Fibroblast of lung (primary cell): ENCODE data around the gene UGT1A3. TPM values are rescaled to one million over a fixed set of nuclear protein-coding genes. Genes with fewer than 3 reads are reported as not detected.

Experiments used
- DNase-seq, 2 donors: peaks; one replicate each; pipeline versions ENCODE4 v3.0.0 to v3.0.0-alpha.2; 2010; ENCODE audit warnings: low read depth in 2 of 2
- H2AFZ ChIP-seq: 2 replicates; pipeline ENCODE4 v1.5.1; 2012; ENCODE audit warnings: low read length, control low read depth, inconsistent platforms
- H3K27ac ChIP-seq: 2 replicates; pipeline ENCODE4 v1.5.1; 2011; ENCODE audit warnings: low read length, control low read depth; ENCODE audit not compliant: insufficient read depth
- H3K27me3 ChIP-seq: 2 replicates; pipeline ENCODE4 v1.5.1; 2011; ENCODE audit warnings: mild to moderate bottlenecking, low read length; ENCODE audit not compliant: control insufficient read depth, insufficient read depth
- H3K36me3 ChIP-seq: 2 replicates; pipeline ENCODE4 v1.5.1; 2011; ENCODE audit warnings: low read length; ENCODE audit not compliant: control insufficient read depth, insufficient read depth
- H3K4me1 ChIP-seq: 2 replicates; pipeline ENCODE4 v1.5.1; 2011; ENCODE audit warnings: low read length; ENCODE audit not compliant: control insufficient read depth, insufficient read depth; ENCODE audit errors: extremely low read depth
- H3K4me2 ChIP-seq: 2 replicates; pipeline ENCODE4 v1.5.1; 2011; ENCODE audit warnings: low read length, control low read depth; ENCODE audit not compliant: insufficient read depth; ENCODE audit errors: extremely low read depth
- H3K4me3 ChIP-seq, 4 experiments: fragments of 200-600 bp in 1 of 4; sonication (generic) in 1 of 4; replicated peaks in 1 of 4; 2 replicates each; pipeline ENCODE4 v1.5.1; 2011 to 2016; ENCODE audit warnings: low read length in 4 of 4, low read depth in 3 of 4, mild to moderate bottlenecking in 3 of 4, control low read depth in 2 of 4, inconsistent platforms in 1 of 4, mixed read lengths in 1 of 4; ENCODE audit not compliant: insufficient read depth in 1 of 4; ENCODE audit errors: control extremely low read depth in 1 of 4
- H3K79me2 ChIP-seq: 2 replicates; pipeline ENCODE4 v1.5.1; 2012; ENCODE audit warnings: mild to moderate bottlenecking, low read length, inconsistent platforms; ENCODE audit not compliant: control insufficient read depth, insufficient read depth
- H3K9ac ChIP-seq: 2 replicates; pipeline ENCODE4 v1.5.1; 2011; ENCODE audit warnings: mild to moderate bottlenecking, low read length, control low read depth; ENCODE audit not compliant: insufficient read depth
- H3K9me3 ChIP-seq: 2 replicates; pipeline ENCODE4 v1.5.1; 2012; ENCODE audit warnings: low read depth, low read length; ENCODE audit not compliant: control insufficient read depth, insufficient read depth
- H4K20me1 ChIP-seq: 2 replicates; pipeline ENCODE4 v1.5.1; 2011; ENCODE audit warnings: low read length; ENCODE audit not compliant: control insufficient read depth, insufficient read depth; ENCODE audit errors: extremely low read depth
- EZH2 ChIP-seq: IDR thresholded peaks from 2 replicates; pipeline ENCODE4 v1.5.1; 2012; ENCODE audit warnings: low read length, control low read depth, mild to moderate bottlenecking; ENCODE audit errors: missing control alignments
- polyA plus RNA-seq, 2 donors: library from polyadenylated mRNA; depleted of rRNA in 1 of 2; stranded (reverse) in 1 of 2; unstranded in 1 of 2; fragments of >200 nt; gene quantifications; 2 replicates each; pipeline ENCODE4 v1.2.1, GENCODE V29; 2011 to 2012; ENCODE audit warnings: missing spikeins in 1 of 2
- total RNA-seq: library from RNA; depleted of rRNA; stranded (reverse); fragments of >200 nt; gene quantifications from 2 replicates; pipeline ENCODE4 v1.2.1, GENCODE V29; 2014
- TF ChIP-seq, protein P1 (sequence below), 2 donors: IDR thresholded peaks in 1 of 2; conservative IDR thresholded peaks in 1 of 2; 1 replicate in 1 of 2; 2 replicates in 1 of 2; pipeline ENCODE4 v1.5.1; 2011 to 2012; ENCODE audit warnings: low read length in 2 of 2, control low read depth in 1 of 2, inconsistent platforms in 1 of 2, low read depth in 1 of 2, mild to moderate bottlenecking in 1 of 2

The UGT1A3 gene
- total and polyA plus RNA-seq, 2 donors (not counting 1 experiment from before 2014, with no cell fraction given), result not detected

- no peak overlapping the region for H3K27ac ChIP-seq
- no peaks in the 10 kb centered on the region for H3K36me3 ChIP-seq
- H4K20me1 ChIP-seq, result no peaks in the 10 kb centered on the region
- H3K4me3 ChIP-seq, result no peak overlapping the region
- no peaks in the 10 kb centered on the region for H3K27me3 ChIP-seq
- no peak for TF ChIP-seq EZH2
- TF ChIP-seq, protein P1, sequence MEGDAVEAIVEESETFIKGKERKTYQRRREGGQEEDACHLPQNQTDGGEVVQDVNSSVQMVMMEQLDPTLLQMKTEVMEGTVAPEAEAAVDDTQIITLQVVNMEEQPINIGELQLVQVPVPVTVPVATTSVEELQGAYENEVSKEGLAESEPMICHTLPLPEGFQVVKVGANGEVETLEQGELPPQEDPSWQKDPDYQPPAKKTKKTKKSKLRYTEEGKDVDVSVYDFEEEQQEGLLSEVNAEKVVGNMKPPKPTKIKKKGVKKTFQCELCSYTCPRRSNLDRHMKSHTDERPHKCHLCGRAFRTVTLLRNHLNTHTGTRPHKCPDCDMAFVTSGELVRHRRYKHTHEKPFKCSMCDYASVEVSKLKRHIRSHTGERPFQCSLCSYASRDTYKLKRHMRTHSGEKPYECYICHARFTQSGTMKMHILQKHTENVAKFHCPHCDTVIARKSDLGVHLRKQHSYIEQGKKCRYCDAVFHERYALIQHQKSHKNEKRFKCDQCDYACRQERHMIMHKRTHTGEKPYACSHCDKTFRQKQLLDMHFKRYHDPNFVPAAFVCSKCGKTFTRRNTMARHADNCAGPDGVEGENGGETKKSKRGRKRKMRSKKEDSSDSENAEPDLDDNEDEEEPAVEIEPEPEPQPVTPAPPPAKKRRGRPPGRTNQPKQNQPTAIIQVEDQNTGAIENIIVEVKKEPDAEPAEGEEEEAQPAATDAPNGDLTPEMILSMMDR (conservative IDR thresholded peaks at IDR 0.05 in 1 of 2, IDR thresholded peaks at IDR 0.05 in 1 of 2; ENCODE audit: low read depth in 1 of 2, low read length in 2 of 2), result no peak
- H2AFZ ChIP-seq, result no peak overlapping the region
- DNase-seq, result no peak
- H3K4me2 ChIP-seq, result no peak overlapping the region
- H3K4me1 ChIP-seq, result peaks cover 3% of the 10 kb centered on the region
- H3K9ac ChIP-seq, result no peak overlapping the region
- H3K9me3 ChIP-seq, result no peaks in the 10 kb centered on the region
- no peaks in the 10 kb centered on the region for H3K79me2 ChIP-seq
Measured at GRCh38 chr2:233768076-233768475, 39.2 kb downstream of the UGT1A3 start.

DNA sequence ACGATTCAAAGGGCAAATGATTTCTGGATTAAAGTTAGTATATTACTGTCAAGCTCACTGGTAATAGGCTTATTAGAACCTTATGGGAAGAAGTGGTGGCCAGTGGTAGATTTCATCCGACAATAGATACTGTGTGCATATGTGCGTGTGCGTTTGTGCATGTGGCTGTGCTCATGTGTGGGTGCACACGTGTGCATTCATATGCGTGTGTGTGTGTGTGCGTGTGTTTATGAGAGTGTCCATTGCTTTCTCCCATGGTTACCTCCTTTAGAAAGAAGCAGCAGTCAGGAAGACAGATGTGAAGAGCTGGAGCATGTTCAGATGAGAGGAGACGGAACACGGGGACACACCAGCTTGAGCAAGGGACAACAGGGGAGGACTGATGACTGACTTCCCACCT, 40.4 kb downstream of the UGT1A3 start:
- no peaks in the 10 kb centered on the region for H3K36me3 ChIP-seq

DNA sequence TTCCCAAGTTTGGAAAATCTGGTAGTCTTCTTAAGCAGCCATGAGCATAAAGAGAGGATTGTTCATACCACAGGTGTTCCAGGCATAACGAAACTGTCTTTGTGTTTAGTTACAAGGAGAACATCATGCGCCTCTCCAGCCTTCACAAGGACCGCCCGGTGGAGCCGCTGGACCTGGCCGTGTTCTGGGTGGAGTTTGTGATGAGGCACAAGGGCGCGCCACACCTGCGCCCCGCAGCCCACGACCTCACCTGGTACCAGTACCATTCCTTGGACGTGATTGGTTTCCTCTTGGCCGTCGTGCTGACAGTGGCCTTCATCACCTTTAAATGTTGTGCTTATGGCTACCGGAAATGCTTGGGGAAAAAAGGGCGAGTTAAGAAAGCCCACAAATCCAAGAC, 43.3 kb downstream of the UGT1A3 start:
- no peak overlapping the region for H3K9ac ChIP-seq
- no peak for DNase-seq
- H3K4me2 ChIP-seq, result no peak overlapping the region
- no peaks in the 10 kb centered on the region for H4K20me1 ChIP-seq
- H2AFZ ChIP-seq, result no peak overlapping the region
- TF ChIP-seq EZH2, result no peak
- TF ChIP-seq, protein P1 (conservative IDR thresholded peaks at IDR 0.05 in 1 of 2, IDR thresholded peaks at IDR 0.05 in 1 of 2; ENCODE audit: low read depth in 1 of 2, low read length in 2 of 2), result no peak
- no peaks in the 10 kb centered on the region for H3K27me3 ChIP-seq
- H3K4me3 ChIP-seq, result no peak overlapping the region
- no peaks in the 10 kb centered on the region for H3K4me1 ChIP-seq
- no peak overlapping the region for H3K27ac ChIP-seq
- H3K79me2 ChIP-seq, result no peaks in the 10 kb centered on the region
- H3K9me3 ChIP-seq, result no peaks in the 10 kb centered on the region
- H3K36me3 ChIP-seq, result no peaks in the 10 kb centered on the region

More for the DNA sequence above, 40.4 kb downstream of the UGT1A3 start:
- Histone ChIP-seq H2AFZ (no peak overlapping the region), H3K4me3 (no peak overlapping the region), H3K79me2 (no peaks in the 10 kb centered on the region), H3K27ac (no peak overlapping the region), H3K4me2 (no peak overlapping the region), H3K9ac (no peak overlapping the region), H3K4me1 (peaks cover 3% of the 10 kb centered on the region), H3K9me3 (no peaks in the 10 kb centered on the region), H3K27me3 (no peaks in the 10 kb centered on the region), H4K20me1 (no peaks in the 10 kb centered on the region)
- TF ChIP-seq, protein P1 (conservative IDR thresholded peaks at IDR 0.05 in 1 of 2, IDR thresholded peaks at IDR 0.05 in 1 of 2; ENCODE audit: low read depth in 1 of 2, low read length in 2 of 2), result no peak
- no peak for TF ChIP-seq EZH2
- no peak for DNase-seq
